ENCODE data around the gene C1orf21.

C1orf21 gene

DNA sequence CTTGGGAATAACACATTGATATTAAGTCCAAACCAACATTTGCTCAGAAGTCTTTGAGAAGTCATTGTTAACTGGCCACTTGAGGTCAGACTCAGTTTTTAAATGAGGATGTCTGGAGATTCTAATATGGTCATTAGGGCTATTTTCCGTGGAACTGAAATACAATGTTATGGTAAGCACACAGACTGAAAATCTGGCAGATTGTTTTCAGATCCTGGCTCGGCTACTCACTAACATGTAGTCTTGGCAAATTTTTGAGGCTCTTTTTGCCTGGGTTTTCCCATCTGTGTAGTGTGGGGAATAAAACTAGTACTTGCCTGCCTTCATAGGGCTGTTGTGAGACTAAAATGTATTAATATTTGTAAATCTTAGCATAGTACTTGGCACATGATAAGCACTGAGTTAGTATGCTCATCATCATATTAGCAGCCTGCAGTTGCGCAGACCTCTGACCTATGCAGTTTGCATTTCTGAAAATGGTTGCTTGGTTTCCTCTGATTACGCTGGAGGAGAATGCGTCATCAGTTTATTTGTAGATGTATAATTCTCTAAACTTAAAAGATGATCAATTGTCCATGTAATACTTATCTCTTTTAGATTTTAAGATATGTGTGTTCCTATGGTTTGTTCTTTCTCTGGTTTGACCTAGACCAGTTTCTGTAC, 100.8 kb downstream of the C1orf21 start:
- DNase-seq: no peak

- DNase-seq: no peak
Observed at GRCh38 chr1:184489908-184490307, 103.1 kb downstream of the C1orf21 start.

DNA sequence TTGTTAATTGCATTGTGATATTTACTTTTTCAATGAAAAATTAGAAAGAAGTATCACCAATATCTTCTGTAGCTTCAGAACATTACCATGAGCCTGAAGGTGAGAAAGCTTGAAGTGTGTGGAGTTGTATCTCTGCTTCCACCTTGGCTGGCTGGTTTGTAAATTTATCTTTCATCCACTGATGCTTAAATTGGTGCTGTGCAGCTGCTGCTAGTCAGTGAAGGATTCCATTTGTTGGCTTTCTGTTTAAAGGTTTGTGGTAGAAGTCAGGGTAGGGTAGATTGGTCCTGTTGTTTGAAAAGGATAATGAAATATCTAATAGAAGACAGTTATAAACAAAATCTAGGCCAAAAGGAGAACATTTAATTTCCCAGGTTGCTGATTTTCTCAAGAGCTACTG, 105.7 kb downstream of the C1orf21 start:
- no peak for DNase-seq

DNA sequence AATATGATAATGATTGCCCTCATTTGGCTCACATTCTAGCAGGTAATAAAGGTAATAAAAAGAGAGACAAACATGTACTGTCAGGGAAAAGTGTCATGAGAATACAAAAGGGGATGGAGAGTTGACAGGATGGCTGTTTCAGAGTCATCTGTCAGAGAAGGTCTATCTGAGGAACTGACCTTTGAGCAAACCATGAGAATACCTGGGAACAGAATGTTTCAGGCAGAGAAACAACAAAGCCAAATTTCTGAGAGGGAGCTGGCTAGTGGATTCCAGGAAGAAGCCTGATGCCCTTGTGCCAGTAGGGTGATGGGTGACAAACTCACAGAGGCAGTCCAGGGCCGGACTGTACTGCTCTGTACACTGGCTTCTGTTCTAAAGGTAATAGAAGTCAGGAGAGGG, 107.2 kb downstream of the C1orf21 start:
- no peak for DNase-seq

DNA sequence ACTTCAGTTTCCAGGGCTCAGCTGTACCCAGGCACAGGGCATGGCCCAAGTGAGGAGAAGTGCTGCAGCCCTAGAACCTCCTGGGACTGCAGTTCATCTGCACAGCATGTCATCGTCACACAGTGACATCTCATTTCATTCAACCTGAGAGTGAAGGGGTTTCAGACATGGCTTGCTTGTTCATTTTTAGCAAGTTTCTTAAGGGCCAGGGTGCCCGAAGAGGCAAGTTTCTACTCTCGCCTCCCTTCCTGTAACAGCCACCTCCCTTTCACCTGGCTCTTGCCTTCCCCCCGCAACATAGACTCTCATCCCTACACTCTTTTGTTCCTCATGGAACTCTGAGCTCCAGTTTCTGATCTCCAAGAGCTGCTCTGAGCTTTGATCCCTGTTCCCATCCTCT, 108.1 kb downstream of the C1orf21 start:
- DNase-seq: no peak

- DNase-seq: no peak
Observed at GRCh38 chr1:184497959-184498723, 111.3 kb downstream of the C1orf21 start.

GRCh38 chr1:184499616-184500015, 112.8 kb downstream of the C1orf21 start:
- DNase-seq: no peak

GRCh38 chr1:184502161-184502560, 115.3 kb downstream of the C1orf21 start:
- DNase-seq: peak; percentile 34

DNA sequence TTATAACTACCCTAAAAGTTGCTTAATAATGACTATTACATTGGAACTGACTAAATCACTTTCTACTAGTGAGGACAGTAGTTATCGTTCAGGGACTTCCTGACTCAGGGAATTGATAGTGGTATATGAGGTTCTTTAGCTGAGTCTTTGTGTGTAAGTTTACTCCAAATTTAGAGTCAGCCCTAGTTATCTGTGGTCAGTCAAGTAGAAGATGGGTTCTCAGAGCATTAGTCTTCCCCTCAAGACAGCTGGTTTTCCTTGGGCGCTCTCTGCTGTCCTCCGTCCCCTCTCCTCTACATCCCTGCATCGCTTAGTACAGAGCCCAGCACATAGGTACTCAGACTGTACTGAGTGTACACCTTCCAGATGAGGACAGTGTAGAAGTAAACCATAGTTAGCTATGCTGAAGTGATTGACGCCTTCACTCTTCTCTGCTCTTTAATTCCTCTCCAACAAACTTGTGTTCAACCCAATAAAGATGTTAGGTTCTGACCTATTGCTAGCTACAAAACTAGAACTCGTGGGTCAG, 116.5 kb downstream of the C1orf21 start:
- no peak for DNase-seq

DNA sequence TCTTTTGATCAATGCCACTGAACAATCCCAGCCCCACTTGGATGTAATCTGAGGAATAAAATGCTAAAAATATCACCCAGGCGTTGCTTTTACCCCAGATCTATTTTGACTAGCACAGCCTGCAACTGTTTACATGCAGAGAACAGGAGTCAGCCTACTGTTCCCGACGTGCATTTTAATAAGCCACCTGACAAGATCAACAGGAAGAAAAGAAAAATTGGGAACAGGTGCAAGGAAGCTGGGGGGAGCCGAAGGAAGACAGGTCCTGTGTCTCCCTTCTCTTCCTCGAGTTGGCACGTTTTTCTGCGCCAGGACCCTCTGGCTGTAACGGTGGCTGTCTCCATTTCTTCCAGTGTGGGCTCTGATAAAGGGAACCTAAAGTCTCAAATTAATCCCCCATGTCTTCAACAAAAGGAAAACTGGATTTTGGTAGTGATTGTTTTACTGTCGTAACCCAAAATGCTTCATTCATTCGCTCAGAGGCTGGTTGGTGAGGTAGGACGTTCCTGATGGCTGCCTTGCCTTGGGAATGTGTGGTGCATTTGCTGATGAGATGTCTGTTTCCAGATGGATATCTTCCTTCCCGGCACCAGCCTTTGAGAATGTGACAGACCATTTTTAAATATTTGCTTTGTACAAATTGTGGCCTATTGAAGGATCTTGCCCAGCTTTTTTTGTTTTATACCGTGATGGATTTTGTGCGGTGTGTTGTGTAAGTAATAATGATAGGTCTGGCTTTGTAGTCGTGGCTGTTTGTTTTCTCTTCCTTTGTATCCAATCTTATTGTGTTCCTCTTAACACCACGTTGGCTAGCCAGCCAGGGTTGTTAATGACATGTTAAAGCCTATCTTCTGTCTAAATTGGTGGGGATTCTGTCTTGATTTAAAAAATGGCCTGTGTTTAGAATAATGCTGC, 117.5 kb downstream of the C1orf21 start:
- DNase-seq: peak; percentile 91

GRCh38 chr1:184504955-184505338, 118.1 kb downstream of the C1orf21 start:
- DNase-seq: no peak

GRCh38 chr1:184506481-184506880, 119.7 kb downstream of the C1orf21 start:
- DNase-seq: no peak

GRCh38 chr1:184507165-184507564, 120.3 kb downstream of the C1orf21 start:
- no peak for DNase-seq

- no peak for DNase-seq
Observed at GRCh38 chr1:184507604-184508280, 120.9 kb downstream of the C1orf21 start.

DNA sequence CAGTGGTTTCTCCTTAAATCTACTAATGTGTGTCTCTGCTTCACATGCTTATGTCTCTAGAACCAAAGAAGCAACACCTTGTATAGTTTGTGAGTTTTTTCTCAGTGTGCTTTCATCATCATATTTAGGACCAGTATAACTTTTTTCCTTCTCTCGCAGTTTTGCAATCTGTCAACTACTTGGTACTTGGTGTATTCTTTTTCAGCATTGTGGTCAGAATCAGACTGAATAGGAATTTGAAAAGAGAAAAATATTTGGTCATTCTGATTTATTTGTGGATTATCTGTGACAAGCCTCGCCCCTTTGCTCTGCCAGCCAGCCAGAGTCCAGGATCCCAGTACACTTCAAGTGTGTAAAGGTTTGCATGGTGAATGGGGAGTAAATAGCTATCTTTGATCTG, 122.3 kb downstream of the C1orf21 start:
- DNase-seq: no peak

DNA sequence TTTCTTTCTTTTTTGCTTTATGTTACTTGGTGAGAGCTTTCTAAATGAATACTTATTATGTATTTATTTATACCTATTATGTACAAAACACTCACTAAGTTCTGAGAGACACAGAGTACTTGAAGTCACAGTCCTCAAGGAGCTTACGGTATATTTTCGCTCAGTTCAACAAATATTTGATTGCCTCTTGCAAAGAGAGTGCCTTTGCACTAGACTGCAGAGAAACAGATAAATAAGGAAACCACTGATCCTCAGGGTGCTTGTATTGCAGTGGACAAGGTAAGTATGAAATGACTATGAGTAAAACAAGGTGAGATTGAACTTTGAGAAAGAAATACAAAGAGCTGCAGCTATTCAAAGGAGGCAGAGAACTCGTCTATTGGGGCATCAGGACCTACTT, 123.3 kb downstream of the C1orf21 start:
- DNase-seq: no peak

- no peak for DNase-seq
Observed at GRCh38 chr1:184512724-184513123, 125.9 kb downstream of the C1orf21 start.

GRCh38 chr1:184513421-184513820, 126.6 kb downstream of the C1orf21 start:
- DNase-seq: no peak

DNA sequence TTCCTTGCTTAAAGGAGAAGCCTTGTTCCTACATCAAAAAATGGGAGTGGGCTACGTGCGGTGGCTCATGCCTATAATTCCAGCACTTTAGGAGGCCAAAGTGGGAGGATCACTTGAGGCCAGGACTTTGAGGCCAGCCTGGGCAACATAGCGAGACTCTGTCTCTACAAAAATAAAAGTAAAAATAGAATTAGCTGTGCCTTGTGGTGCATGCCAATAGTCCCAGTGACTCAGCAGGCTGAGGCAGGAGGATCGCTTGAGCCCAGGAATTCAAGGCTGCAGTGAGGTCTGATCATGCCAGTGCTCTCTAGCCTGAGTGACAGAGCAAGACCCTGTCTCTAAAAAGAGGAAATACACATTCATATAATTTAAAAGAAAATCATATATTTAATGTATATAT, 127.1 kb downstream of the C1orf21 start:
- DNase-seq: no peak

GRCh38 chr1:184514447-184514846, 127.6 kb downstream of the C1orf21 start:
- DNase-seq: no peak

DNA sequence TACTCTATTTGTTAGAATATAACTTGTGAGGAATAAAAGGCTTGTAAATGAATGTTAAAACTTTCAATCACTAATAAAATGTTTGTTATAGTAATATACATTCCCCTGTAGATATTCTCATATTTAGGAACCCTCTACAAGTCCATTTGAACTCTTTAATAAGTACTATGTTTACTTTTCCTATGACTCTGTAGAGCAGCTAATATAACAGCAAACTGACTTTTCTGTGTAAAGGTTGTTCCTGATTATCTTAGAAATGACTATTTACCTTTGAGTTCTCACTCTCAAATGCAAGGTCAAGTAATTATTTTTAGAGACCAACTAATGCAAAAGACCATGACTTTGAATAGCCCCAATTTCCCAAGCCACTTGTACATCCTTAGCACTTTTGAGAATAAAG, 130.3 kb downstream of the C1orf21 start:
- DNase-seq: no peak

GRCh38 chr1:184518736-184519357, 132.0 kb downstream of the C1orf21 start:
- DNase-seq: no peak

Data from COR-L47 (cell line).